ENCODE results near the gene USP5. TPM values are rescaled to one million over a fixed set of nuclear protein-coding genes. Genes with fewer than 3 reads are reported as not detected.
A peak's percentile ranks its signal among the peaks of the same experiment; 100 is the strongest.

Gene USP5
- polyA plus RNA-seq, 1 experiment, result 47.1 TPM

GRCh38 chr12:6866163-6866919, 14.4 kb downstream of the USP5 start:
- POLR2A ChIA-PET, result interaction anchor here (0.6 to 4.8 kb wide), 8 partner anchors 12 to 143 kb away, joined by 4 to 57 read pairs (median 10); partner anchors contain the start of genes C12orf57, CDCA3, COPS7A and MLF2
- Histone ChIP-seq H3K27ac (ENCODE audit: low read depth, low read length) (no peak overlapping the region), H3K9me3 (ENCODE audit: control insufficient read depth, insufficient read depth, low read length) (no peaks in the 10 kb centered on the region; the same call in 1 of the 2 replicates), H3K27me3 (ENCODE audit: control insufficient read depth, insufficient read depth, low read length) (no peaks in the 10 kb centered on the region), H3K4me3 (ENCODE audit: low read depth, low read length) (peak overlapping the region; percentile 63)
- no peak for TF ChIP-seq CTCF (IDR thresholded peaks at IDR 0.05; ENCODE audit: low read depth, low read length)
- CTCF ChIA-PET, result interaction anchor here (0.8 kb wide), 1 partner anchor 31 kb away, joined by 8 read pairs; no protein-coding TSS in a partner anchor
- DNase-seq (ENCODE audit: low read depth, low spot score), result no peak

- peak overlapping the region; percentile 31 for H3K27ac ChIP-seq (ENCODE audit: low read depth, low read length)
- no peak for TF ChIP-seq CTCF (IDR thresholded peaks at IDR 0.05; ENCODE audit: low read depth, low read length)
- POLR2A ChIA-PET, result interaction anchor here (0.6 to 4.8 kb wide), 9 partner anchors 12 to 143 kb away, joined by 4 to 57 read pairs (median 9); partner anchors contain the start of genes C12orf57, CDCA3, COPS7A and MLF2
- DNase-seq (ENCODE audit: low read depth, low spot score), result no peak
- H3K4me3 ChIP-seq (ENCODE audit: low read depth, low read length), result peak overlapping the region; percentile 63
- no peaks in the 10 kb centered on the region; the same call in 1 of the 2 replicates for H3K9me3 ChIP-seq (ENCODE audit: control insufficient read depth, insufficient read depth, low read length)
- CTCF ChIA-PET, result interaction anchor here (0.8 to 1.0 kb wide), 2 partner anchors 31 to 114 kb away, joined by 4 to 8 read pairs; partner anchors contain the start of gene MLF2
- H3K27me3 ChIP-seq (ENCODE audit: control insufficient read depth, insufficient read depth, low read length), result no peaks in the 10 kb centered on the region
Observed at GRCh38 chr12:6866920-6867412, 15.0 kb downstream of the USP5 start.

- no peak for TF ChIP-seq CTCF (IDR thresholded peaks at IDR 0.05; ENCODE audit: low read depth, low read length)
- CTCF ChIA-PET, result interaction anchor here (0.6 to 1.0 kb wide), 2 partner anchors 115 to 226 kb away, joined by 3 to 4 read pairs; partner anchors contain the start of gene MLF2
Observed at GRCh38 chr12:6867413-6868210, 15.7 kb downstream of the USP5 start, which contains the start of gene TPI1. TPI1 (plus strand) TSS chr12:6867531; CDS start chr12:6867567, 36 bp downstream.

GRCh38 chr12:6868211-6869048, 16.5 kb downstream of the USP5 start:
- Histone ChIP-seq H3K9me3 (ENCODE audit: control insufficient read depth, insufficient read depth, low read length) (no peaks in the 10 kb centered on the region; the same call in 1 of the 2 replicates), H3K4me3 (ENCODE audit: low read depth, low read length) (peak overlapping the region; percentile 90), H3K27me3 (ENCODE audit: control insufficient read depth, insufficient read depth, low read length) (no peaks in the 10 kb centered on the region), H3K27ac (ENCODE audit: low read depth, low read length) (peak overlapping the region; percentile 39)
- no peak for DNase-seq (ENCODE audit: low read depth, low spot score)
- POLR2A ChIA-PET, result interaction anchor here (0.5 to 4.8 kb wide), 14 partner anchors 16 to 329 kb away, joined by 3 to 57 read pairs (median 6); partner anchors contain the start of genes C12orf57, CDCA3, COPS7A and GPR162
- TF ChIP-seq CTCF (IDR thresholded peaks at IDR 0.05; ENCODE audit: low read depth, low read length), result peak; percentile 36
- CTCF ChIA-PET, result interaction anchor here (0.7 to 5.1 kb wide), 10 partner anchors 10 to 116 kb away, joined by 4 to 50 read pairs (median 8); partner anchors contain the start of genes CDCA3, LRRC23, MLF2 and USP5

More at GRCh38 chr12:6867413-6868210, 15.7 kb downstream of the USP5 start, which contains the start of gene TPI1:
- POLR2A ChIA-PET, result interaction anchor here (0.5 to 4.8 kb wide), 12 partner anchors 13 to 328 kb away, joined by 3 to 57 read pairs (median 5); partner anchors contain the start of genes C12orf57, CDCA3, COPS7A and MLF2
- Histone ChIP-seq H3K27ac (ENCODE audit: low read depth, low read length) (peak within 1 kb of the TSS; percentile 39), H3K4me3 (ENCODE audit: low read depth, low read length) (peak within 1 kb of the TSS; percentile 90), H3K9me3 (ENCODE audit: control insufficient read depth, insufficient read depth, low read length) (no peaks in the 10 kb centered on the region; the same call in 1 of the 2 replicates), H3K27me3 (ENCODE audit: control insufficient read depth, insufficient read depth, low read length) (no peaks in the 10 kb centered on the region)
- DNase-seq (ENCODE audit: low read depth, low spot score), result peak; percentile 51

Measured in AG04450 (cell line).